Stimulated activated CD4-positive, alpha-beta T cell treated with anti-CD3 and anti-CD28 coated beads, Interleukin-2, amount 100 ng/mL, for 4 hours (primary cell): ENCODE results near the gene MYF5.
"Not testable (repeated sequence)": the region's sequence is repeated elsewhere in the genome, so short reads cannot be mapped to it uniquely, and the experiment has no call there.

Experiments
- DNase-seq: peaks from one replicate; pipeline ENCODE4 v3.0.0-alpha.2; 2020; ENCODE audit warnings: low read depth

MYF5 gene

DNA sequence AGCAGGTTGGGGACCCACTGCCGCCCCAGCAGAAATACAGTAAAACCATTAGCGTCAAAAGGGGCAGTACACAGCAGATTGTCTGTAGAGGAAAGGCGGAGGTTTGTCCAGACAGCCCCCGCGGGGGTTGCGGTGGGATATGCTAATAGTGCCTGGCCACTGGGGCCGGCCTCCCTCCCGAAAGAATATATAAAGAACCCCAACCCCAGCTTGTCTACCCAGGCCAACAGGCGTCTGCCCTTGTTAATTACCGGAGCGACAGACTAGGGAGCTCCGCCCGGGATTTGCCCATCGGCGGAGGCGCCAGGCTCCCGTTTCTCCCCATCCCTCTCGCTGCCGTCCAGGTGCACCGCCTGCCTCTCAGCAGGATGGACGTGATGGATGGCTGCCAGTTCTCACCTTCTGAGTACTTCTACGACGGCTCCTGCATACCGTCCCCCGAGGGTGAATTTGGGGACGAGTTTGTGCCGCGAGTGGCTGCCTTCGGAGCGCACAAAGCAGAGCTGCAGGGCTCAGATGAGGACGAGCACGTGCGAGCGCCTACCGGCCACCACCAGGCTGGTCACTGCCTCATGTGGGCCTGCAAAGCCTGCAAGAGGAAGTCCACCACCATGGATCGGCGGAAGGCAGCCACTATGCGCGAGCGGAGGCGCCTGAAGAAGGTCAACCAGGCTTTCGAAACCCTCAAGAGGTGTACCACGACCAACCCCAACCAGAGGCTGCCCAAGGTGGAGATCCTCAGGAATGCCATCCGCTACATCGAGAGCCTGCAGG is at the start of gene MYF5:
MYF5 (plus strand) TSS at position 217 of the 774 bp plus-strand sequence; CDS start at position 369, 152 bp downstream.
- no peak for DNase-seq

DNA sequence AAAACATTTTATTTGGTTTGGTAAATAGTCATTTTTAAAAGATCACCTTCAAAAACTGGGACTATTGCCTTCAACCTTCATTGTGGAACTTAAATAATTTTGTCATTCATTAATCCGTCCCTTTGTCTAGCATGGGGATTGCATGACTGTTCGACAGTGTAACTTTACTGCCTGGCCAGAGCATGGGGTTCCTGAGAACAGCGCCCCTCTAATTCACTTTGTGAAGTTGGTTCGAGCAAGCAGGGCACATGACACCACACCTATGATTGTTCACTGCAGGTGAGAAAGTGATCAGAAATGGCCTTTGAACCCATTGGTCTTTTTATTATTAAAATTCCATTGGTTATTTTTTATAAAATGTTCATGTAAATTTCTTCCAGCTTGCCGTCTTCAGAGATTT is 46.5 kb upstream of the MYF5 start:
- DNase-seq = no peak

DNA sequence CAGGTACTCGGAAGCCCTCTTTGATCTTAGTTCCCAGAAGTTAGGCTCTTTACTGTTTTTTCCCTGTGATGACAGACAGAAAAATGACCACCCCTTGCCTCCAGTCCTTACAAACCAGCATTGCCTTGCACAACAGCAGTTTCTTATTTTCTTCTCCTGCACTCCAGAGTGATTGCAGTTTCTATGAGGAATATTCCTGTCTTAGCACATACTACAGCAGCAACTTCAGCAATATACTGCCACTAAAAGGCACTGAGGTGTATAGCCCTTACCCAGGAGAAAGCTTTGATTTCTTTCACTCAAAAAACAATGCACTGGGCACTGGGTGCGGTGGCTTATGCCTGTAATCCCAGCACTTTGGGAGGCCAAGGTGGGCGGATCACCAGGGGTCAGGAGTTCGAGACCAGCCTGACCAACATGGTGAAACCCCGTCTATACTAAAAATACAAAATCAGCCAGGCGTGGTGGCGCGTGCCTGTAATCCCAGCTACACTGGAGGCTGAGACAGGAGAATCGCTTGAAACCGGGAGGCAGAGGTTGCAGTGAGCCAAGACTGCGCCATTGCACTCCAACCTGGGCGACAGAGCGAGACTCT is 40.6 kb upstream of the MYF5 start:
- DNase-seq = not testable (repeated sequence)

DNA sequence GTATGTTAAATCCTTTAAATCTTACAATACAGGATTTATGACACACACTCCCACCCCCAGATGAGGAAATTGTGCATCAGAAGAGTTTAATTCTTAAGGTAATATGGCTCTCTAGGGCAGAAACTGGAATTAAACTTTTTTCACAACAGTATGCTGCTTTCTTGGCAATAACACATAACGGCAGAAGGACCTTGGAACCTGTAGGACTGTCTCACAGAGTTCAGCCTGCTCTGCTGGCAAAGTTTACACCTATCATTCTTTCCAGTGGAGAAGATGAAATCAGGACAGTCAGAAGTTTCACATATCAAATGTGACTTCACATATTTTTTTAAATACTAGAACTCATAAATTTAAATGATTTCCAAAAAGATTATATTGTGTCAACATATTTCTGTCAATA is 39.9 kb upstream of the MYF5 start:
- no peak for DNase-seq

DNA sequence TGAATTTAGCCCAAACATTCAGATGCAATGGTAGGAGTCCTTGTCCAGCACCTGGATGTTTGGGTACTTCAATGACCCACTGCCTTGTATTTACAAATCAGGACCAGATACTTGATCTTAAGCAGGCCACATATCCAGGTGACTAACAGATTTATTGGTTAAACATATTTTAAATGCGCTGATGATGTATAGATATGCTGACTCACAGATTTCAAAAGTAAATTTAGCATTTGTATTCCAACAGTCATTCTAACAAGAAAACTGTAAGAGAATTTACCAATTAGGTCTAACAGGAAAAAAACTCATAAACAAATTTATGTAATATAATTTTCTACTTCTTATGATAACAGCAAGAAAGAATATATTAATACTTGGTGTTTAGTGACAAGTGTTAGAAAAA is 38.7 kb upstream of the MYF5 start:
- DNase-seq = no peak

DNA sequence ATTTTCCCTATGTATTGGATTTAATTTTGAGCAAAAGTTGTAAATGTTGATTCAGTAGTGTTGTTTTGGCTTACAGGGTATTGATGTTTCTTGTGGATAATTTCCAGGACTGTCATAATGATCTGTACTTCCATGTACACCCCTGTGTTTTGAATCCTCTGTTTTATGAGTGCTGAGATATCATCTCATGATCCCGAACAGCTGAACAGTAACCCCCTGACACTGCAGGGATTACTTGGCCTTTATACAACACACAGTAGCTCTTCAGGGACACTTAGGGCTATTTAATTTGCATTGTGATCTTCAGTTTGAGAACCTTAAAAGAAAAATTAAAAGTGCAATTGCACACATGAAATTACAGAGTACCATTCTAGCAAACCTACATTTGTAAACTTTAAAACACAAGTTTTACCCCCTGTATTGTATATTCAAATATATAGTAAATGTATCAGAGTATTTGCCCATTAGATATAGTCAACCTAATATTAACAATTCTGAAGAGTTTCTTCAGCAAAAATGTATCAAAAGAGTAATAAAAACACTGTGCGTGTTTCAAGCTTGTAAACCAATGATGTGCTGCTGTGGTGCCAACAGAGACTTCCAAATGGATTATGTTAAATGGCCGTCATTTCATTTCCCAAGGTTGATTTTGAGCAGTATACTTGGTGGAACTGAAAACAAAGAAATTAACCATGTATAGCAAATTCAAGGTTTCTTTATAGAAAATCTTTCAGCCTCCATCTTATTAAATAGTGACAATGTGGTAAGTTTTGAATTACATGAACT is 37.2 kb upstream of the MYF5 start:
- no peak for DNase-seq

DNA sequence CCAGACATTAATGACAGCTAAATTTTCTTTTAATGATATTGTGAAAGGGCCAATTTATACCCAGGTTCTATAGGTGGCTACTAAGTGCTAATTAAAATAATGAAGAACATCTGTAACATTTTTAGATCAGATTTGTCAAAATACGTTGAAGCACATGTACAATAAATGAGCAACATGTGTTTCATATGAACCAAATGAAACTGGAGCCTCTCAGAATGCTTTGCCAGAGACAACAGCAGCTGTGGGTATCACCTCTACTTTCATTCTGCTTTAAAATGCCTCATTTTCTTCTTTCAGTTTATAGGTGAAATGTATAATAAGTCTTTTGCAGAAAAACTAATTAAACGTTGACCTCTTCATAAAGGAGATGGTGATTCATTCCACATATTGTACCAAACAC is 35.4 kb upstream of the MYF5 start:
- no peak for DNase-seq

DNA sequence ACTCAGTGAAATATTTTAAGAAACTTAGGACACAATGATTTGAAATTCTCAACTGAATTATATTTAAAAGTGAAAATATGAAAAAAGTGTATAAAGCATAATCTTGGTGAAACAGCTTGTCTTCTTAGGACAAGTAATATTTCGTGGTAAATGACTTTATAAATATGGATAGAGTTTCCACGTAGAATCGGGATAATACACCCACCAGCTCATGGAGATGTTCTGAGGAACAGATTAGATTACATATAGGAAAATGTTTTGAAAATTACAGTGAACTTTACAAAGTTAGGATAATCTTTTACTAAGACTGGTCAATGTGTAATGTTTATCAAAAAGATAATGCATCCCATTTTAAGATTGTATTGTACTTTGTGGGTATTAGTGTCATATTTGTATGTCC is 34.9 kb upstream of the MYF5 start:
- DNase-seq = no peak

DNA sequence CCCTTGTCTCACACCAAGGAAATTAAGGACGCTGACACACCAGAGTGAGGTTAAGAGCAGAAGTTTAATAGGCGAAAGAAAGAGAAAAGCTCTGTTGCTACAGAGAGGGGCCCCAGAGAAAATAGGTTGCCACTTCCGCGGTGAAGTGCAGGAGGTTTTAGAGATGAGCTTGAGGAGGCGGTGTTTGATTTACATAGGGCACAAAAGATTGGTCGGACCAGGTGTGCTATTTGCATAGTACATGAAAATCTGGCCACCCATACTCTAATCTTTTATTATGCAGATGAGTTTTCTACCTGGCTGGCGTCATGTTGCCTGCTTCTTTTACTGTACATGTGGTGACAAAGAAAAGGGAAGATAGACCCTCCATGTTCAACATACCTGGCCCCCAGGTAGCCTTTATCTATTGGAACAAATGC is 32.6 kb upstream of the MYF5 start:
- no peak for DNase-seq

DNA sequence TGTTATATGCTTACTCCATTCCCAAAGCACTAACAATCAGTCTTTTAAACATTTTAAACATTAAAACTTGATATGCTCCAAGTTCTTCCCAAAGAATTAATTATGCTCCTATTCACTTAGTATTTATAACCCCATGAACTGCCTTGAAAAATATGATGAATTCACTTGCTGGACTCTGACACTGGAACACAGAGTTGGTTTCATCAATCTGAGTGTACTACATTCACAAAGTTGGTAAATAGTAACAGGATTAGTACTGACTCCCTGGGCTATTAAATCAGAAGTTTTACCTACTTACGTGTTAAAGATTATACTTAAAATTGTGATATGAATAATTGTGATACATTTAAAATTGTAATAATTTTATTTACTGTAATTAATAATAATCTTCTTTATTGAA is 26.6 kb upstream of the MYF5 start:
- no peak for DNase-seq

DNA sequence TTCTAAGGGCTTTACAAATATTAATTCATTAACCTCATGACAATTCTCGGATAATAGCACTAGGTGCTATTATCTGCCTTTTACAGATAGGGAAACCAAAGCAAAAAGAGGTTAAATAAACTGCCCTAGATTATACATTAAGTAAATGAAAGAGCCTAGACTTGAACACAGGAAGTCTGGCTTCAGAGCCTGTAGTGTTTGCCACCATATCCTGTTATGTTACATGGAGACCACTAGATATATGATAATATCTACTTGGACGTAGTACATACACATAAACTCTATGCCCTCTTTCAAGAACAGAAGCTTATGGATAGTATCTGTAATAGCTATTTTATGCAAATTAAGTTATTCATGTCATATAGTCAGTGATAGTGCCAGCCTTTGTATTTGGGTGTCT is 26.2 kb upstream of the MYF5 start:
- DNase-seq = no peak

DNA sequence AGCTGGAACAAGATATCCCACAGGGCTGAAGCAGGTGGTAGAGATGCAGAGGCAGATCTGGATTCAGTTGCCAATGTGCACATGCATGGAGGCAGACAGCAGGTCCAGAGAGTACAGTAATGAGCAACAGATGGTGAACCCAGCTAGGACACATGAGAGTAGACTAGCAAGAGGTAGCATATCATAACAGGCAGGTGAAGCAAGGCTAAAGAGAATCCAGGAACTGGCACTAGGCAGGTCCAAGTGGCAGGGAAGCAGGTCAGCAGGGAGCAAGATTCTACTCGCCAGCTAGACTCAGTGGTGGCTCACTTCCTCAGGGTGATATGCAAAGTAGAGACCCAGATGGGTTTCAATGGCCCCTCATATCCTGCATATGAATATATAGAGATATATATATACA is 24.6 kb upstream of the MYF5 start:
- no peak for DNase-seq

DNA sequence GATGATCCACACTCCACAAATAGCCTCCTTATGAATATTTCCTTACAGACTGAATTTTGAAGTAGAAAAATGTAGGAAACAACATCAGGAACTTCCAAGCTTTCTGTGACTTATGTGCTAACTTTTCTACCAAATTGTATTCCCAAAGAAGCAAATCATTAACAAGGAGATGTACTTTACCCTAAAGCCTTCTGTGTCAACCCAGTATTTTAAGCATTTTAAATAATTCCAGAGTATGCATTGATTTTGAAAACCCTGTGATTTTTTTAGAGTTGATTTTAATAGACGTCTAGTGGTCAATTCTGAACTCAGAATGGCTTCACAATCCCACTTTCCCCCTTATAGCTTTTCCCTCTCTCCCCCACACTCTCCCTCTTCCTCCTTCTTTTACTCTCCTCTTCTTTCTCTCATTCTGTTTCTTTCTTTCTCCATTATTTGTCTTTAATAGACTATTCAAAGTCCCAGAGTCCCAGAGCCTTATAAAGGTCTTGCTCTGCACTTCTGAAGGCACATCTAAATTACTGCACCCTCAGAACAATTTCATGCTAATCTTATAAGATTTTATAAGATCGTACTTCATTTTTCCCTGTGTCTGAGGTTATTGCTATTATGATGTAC is 19.3 kb upstream of the MYF5 start:
- DNase-seq = no peak

DNA sequence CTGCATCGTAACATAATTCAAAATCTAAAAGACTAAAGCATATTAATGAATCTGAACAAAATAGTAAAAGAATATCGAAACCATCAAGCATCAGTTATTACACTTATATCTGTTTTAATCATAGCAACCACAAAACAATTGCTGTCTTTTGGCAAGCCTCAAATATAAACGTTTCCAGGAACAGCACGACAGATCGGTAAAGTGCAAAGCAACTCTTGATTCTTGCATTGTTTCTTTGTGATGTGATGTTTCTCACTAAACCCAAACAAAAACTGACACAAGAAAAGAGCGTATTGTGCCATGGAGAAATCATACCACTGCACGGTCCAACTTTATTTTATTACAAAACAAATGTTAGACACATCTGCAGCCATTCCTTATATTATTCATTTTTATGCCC is 18.5 kb upstream of the MYF5 start:
- DNase-seq = no peak

DNA sequence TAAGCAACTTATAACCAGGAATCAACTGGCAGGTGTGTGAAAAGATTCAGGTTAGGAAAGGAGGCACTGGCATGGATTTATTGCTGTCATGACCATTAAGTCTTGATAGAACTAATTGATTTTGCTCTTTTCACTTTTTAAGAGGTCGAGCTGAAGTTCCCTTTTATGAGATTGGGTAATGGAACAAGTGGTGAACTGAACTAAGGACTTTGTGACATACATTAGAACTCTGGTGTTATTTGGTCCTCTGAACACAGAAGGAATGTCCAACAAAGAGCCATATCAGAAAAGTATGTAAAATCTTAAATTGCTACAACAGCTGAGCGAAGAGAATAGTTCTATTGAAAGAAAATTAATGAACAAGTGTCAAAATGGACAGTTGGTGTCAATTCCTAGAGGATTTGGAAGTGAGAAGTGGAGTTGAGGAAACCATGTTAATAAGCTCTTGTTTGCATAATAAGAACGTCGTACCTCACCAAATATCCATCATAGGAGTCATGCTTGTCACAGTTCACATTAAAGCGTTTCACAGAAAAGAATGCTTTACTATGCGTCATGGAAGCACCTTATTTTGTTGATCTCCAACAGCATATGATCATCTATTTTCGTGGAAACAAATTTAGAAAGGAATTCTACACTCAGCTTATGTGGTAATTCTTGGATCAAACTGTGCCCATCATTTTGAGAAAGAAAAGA is 17.7 kb upstream of the MYF5 start:
- no peak for DNase-seq

DNA sequence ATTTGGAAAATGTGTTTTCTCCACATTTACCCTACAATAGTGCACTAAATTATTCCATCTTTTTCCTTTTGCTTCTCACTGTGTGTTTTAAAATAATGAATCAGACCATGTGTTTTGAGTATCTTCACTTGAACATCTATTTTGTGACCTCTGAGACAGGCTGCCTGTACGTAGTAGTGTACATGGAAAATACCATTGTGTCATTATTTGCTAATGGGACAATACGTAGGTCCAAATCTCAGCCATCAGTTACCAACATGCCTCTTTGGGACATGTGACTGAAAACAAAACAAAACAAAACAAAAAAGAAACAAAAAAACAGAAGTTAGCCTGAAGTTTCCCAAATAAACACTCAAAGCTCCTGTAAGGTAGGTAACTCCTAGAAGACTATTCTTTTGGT is 16.4 kb upstream of the MYF5 start:
- DNase-seq = no peak

DNA sequence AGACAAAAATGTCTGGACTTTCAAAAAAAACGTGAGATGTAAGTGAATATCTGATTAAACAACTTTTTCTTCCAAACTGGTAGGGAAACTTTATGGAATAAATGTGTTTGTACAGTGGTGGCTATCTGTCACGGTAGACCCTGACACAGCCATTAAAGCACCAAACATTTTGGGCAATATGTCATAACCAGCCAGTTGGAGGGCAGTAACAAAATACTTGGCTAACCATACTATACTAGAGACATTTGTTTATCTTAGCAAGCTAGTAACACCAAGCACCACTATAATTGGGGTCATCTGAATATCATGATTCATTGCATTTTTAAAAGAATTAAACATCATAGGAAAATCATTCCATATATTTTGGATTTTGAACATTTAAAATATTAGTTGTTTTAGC is 15.3 kb upstream of the MYF5 start:
- DNase-seq = no peak

DNA sequence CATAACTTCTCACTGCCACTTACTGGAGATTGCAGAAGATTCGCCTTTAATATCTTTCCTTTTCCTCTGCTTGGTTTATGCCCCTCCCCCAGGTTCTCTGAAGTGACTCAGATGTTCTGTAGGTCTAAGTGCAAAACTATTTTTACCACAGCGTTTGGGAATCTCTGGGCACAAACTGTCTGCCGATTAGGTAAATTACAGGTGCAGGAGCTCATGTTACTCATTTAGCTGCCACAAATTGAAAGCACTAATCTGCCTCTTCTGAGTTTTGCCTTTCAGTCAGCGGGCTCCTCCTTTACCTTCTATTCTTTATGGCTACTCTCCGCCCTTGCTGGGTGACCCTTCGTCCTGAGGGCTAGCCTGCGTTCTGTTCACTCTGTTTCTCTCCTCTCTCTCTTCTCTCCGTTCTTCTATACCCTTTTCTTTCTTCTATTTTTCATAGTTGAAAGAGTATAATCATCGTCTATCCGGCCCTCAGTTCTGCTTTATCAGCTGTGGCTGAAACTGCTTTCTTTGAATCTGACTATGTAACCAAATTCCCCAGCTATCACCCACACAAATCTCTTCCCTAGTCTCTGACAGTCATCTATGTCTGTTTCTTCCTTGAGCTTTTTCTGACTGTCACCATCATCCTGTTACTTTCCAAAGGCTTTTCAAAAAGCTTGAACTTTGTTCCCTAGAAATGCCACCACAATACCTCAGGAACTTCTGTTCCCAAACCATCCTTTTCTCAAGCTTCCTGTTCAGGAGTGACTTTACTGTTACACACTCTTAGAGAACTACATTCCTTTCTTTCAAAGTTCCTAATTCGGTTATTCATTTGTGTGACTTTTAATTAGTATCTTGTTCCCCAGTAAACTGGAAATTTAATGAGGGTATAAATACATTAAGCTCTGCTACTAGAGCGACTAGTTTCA is 13.6 kb upstream of the MYF5 start:
- no peak for DNase-seq

DNA sequence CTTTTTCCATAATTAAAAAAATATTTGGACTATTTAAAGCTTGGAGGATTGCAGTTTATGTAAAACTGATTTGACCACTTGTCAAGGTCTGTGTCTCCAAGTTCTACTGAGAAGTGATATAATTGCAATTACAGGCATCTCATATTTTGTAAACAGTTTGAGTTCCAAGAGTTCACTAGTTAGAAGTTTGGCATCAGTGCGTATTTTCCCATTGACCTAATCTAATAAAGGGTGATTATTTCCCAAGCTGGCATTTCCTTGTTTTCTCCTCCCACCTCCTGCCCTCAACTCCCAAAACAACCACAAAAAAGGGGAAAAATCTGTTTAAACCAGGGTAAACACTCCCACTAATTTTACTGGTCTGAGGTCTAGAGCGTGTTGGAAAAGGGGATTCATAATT is 12.3 kb upstream of the MYF5 start:
- no peak for DNase-seq

DNA sequence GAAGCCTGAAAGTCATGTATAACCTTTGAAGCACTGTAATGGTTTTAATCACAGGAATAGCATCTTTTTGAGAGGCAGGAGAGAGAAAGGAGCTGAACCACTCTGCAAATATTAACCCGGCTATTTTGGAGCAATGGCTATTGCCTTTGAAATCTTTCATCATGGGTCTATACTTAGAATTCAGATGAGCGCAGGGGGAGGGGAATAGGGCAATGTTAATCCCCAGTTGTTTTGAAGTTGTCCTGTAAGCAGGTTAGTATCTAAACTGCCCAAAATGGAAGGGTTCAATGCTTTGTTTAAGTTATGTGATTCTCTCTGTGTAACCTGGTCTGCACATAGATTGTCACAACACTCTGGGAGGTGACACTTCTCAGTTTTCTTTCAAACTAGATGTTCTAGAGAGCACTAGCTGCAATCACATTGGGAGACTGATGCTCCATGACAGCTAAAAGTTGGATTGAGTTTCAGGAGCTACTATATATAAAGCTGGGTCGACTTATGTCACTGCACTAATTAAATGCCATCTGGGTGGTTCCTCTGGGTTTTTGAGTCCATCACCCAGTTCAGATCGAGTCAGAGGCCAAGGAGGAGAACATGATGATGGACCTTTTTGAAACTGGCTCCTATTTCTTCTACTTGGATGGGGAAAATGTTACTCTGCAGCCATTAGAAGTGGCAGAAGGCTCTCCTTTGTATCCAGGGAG is 9.4 kb upstream of the MYF5 start, which contains the start of gene MYF6:
MYF6 (plus strand) TSS at position 509 of the 704 bp plus-strand sequence; CDS start at position 595, 86 bp downstream.
- no peak for DNase-seq
